MM.1S (cell line): Measurements from ENCODE around the gene OLFML1.

Experiments
- DNase-seq: peaks from one replicate; pipeline ENCODE4 v3.0.0-alpha.2; 2015
- H2AFZ ChIP-seq: fragments of 300-600 bp; sonication (generic); 2 replicates; pipeline ENCODE4 v1.6.0; 2016; ENCODE audit warnings: antibody characterized with exemption, low read length
- H3F3A ChIP-seq: fragments of 300-600 bp; sonication (generic); 2 replicates; pipeline ENCODE4 v1.6.1; 2016; ENCODE audit warnings: mild to moderate bottlenecking, antibody characterized with exemption, low read length, moderate library complexity, mixed read lengths; ENCODE audit not compliant: insufficient read depth
- H3K27ac ChIP-seq: fragments of 300-600 bp; sonication (generic); 2 replicates; pipeline ENCODE4 v1.5.1; 2016; ENCODE audit warnings: mild to moderate bottlenecking, low read length
- H3K27me3 ChIP-seq: fragments of 300-600 bp; sonication (generic); replicated peaks from 2 replicates; pipeline ENCODE4 v1.6.0; 2016; ENCODE audit warnings: low read length; ENCODE audit not compliant: insufficient read depth
- H3K36me3 ChIP-seq: fragments of 300-600 bp; sonication (generic); replicated peaks from 2 replicates; pipeline ENCODE4 v1.6.1; 2016; ENCODE audit warnings: mild to moderate bottlenecking, low read length, mixed read lengths; ENCODE audit not compliant: insufficient read depth
- H3K4me1 ChIP-seq: fragments of 300-600 bp; sonication (generic); 2 replicates; pipeline ENCODE4 v1.6.1; 2016; ENCODE audit warnings: low read length, mixed read lengths
- H3K4me2 ChIP-seq: fragments of 300-600 bp; sonication (generic); 2 replicates; pipeline ENCODE4 v1.6.0; 2016; ENCODE audit warnings: low read depth, low read length
- H3K4me3 ChIP-seq: fragments of 300-600 bp; sonication (generic); 2 replicates; pipeline ENCODE4 v1.5.1; 2016; ENCODE audit warnings: low read length, mixed read lengths
- H3K79me2 ChIP-seq: fragments of 300-600 bp; sonication (generic); 2 replicates; pipeline ENCODE4 v1.6.1; 2016; ENCODE audit warnings: mixed run types, low read length, mixed read lengths
- H3K9ac ChIP-seq: fragments of 300-600 bp; sonication (generic); 2 replicates; pipeline ENCODE4 v1.6.1; 2016; ENCODE audit warnings: low read length, mixed read lengths
- H3K9me2 ChIP-seq: fragments of 300-600 bp; sonication (generic); replicated peaks from 2 replicates; pipeline ENCODE4 v1.6.1; 2016; ENCODE audit warnings: mild to moderate bottlenecking, low read length, mixed read lengths; ENCODE audit not compliant: insufficient read depth
- H3K9me3 ChIP-seq: fragments of 300-600 bp; sonication (generic); replicated peaks from 2 replicates; pipeline ENCODE4 v1.6.1; 2016; ENCODE audit warnings: mild to moderate bottlenecking, low read length, mixed read lengths; ENCODE audit not compliant: insufficient read depth
- H4K20me1 ChIP-seq: fragments of 300-600 bp; sonication (generic); 2 replicates; pipeline ENCODE4 v1.6.1; 2016; ENCODE audit warnings: mild to moderate bottlenecking, low read length, moderate library complexity, mixed read lengths; ENCODE audit not compliant: insufficient read depth
- EZH2 ChIP-seq: fragments of 300-600 bp; sonication (generic); optimal IDR thresholded peaks from 2 replicates; pipeline ENCODE3; 2017; ENCODE audit warnings: low read depth, mild to moderate bottlenecking, antibody characterized with exemption, low read length, mixed read lengths
- EZH2phosphoT487 ChIP-seq: fragments of 300-600 bp; sonication (generic); IDR thresholded peaks from 2 replicates; pipeline ENCODE4 v1.6.1; 2018; ENCODE audit warnings: antibody characterized with exemption, low read length
- TF ChIP-seq, protein P1 (sequence below): fragments of 300-600 bp; sonication (generic); IDR thresholded peaks from 2 replicates; pipeline ENCODE4 v1.5.1; 2016; ENCODE audit warnings: antibody characterized with exemption, low read length, mixed read lengths

The OLFML1 gene

DNA sequence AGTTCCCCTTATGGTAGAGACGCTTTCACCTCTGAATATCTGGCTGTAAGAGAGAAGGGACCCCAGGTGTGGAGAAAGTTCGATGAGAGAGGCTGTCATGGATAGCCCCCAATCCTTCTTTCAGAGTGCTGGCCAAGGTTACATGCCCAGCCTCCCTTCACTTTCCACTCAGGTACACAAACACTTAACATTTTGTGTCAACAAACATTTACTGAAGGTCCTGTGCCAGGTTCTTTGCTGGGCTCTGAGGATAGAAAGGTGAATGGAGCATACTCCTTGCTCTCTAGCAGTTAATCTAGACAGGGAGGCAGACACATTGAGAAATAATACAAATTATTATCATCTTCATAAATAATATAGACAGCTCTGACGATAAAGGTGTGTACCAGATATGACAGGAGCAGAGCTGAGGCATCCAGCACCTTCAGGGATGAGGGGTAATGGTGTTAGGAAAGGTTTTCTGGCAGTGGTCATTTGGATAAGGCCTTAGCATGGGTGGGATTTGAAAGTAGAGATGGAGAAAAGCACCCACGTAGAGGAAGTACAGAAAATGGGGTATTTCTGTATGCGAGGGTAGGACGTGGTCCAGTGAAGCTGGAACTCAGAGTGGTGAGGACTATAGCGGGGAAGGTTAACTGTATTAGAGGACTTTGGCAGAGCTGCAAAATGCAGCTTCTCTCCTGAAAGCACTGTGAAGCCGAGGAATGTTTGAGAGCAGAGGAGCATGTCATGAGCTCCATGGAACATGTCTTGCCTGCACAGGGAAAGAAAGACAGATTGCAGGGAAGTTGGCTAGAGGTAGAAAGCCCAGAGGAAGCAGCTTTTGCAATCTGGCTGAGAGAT lies 48.1 kb downstream of the OLFML1 start:
- peak overlapping the region; percentile 50; the same call in 1 of the 2 replicates for H3K4me2 ChIP-seq
- no peaks in the 10 kb centered on the region for H3K36me3 ChIP-seq
- TF ChIP-seq EZH2 = no peak
- TF ChIP-seq EZH2phosphoT487 = no peak
- no peak overlapping the region for H3K9ac ChIP-seq
- DNase-seq = no peak
- no peaks in the 10 kb centered on the region for H3K9me3 ChIP-seq
- H3F3A ChIP-seq = peaks cover 11% of the 10 kb centered on the region
- H3K79me2 ChIP-seq = 0 out of 2 replicates have a peak, but pooled peaks cover 7% of the 10 kb centered on the region
- no peak overlapping the region for H2AFZ ChIP-seq
- no peaks in the 10 kb centered on the region for H3K27me3 ChIP-seq
- no peaks in the 10 kb centered on the region for H3K9me2 ChIP-seq
- no peak overlapping the region for H3K27ac ChIP-seq
- no peak overlapping the region for H3K4me3 ChIP-seq
- no peaks in the 10 kb centered on the region for H4K20me1 ChIP-seq
- H3K4me1 ChIP-seq = peaks cover 33% of the 10 kb centered on the region

DNA sequence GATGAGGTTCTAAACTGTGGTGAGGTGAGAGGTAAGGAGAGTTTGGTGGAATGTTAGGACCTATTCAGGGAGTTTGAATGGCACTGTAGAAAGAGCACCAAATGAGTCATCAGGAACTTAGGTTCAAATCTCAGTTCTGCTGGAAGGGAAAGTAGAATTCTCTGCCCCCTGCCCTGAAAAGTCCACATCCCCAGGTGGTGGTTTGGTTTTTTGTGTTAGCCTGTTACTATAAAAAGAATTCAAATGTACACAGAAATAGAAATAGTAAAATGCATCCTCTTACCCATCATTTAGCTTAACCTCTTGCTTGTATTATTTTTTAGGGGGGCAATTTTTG lies 48.7 kb downstream of the OLFML1 start:
- Histone ChIP-seq H3K27ac (no peak overlapping the region; the same call in 1 of the 2 replicates), H3K79me2 (0 out of 2 replicates have a peak, but pooled peaks cover 7% of the 10 kb centered on the region), H3K4me2 (peak overlapping the region; percentile 50; the same call in 1 of the 2 replicates), H3F3A (peaks cover 11% of the 10 kb centered on the region), H2AFZ (no peak overlapping the region), H3K9ac (no peak overlapping the region), H3K36me3 (no peaks in the 10 kb centered on the region), H3K9me2 (no peaks in the 10 kb centered on the region), H4K20me1 (no peaks in the 10 kb centered on the region), H3K9me3 (no peaks in the 10 kb centered on the region), H3K4me1 (peaks cover 33% of the 10 kb centered on the region), H3K27me3 (no peaks in the 10 kb centered on the region), H3K4me3 (no peak overlapping the region)
- no peak for DNase-seq
- TF ChIP-seq EZH2phosphoT487 = no peak
- no peak for TF ChIP-seq EZH2
- TF ChIP-seq, protein P1, sequence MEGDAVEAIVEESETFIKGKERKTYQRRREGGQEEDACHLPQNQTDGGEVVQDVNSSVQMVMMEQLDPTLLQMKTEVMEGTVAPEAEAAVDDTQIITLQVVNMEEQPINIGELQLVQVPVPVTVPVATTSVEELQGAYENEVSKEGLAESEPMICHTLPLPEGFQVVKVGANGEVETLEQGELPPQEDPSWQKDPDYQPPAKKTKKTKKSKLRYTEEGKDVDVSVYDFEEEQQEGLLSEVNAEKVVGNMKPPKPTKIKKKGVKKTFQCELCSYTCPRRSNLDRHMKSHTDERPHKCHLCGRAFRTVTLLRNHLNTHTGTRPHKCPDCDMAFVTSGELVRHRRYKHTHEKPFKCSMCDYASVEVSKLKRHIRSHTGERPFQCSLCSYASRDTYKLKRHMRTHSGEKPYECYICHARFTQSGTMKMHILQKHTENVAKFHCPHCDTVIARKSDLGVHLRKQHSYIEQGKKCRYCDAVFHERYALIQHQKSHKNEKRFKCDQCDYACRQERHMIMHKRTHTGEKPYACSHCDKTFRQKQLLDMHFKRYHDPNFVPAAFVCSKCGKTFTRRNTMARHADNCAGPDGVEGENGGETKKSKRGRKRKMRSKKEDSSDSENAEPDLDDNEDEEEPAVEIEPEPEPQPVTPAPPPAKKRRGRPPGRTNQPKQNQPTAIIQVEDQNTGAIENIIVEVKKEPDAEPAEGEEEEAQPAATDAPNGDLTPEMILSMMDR = no peak

DNA sequence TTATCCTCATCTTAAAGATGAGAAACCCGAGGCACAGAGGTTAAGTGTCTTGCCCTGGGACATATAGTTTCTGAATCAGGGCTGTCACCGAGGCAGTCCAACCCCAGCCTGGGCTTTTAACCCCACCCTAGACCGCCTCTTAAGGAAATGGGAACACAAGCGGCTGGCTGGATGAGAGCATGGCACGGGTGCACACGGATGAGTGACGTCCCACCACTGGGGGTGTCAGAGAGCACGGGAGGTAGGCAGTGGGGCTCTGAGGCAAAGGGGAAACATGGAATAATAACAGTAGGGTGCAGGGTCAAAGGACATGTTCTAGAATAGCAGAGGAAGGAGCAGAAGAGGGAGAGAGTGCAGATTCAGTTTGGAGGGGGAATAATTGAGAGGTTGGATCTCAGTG lies 50.8 kb downstream of the OLFML1 start:
- Histone ChIP-seq H3K27ac (no peak overlapping the region), H2AFZ (no peak overlapping the region), H3K27me3 (no peaks in the 10 kb centered on the region), H3K79me2 (0 out of 2 replicates have a peak, but pooled peaks cover 7% of the 10 kb centered on the region), H3K4me2 (no peak overlapping the region), H4K20me1 (no peaks in the 10 kb centered on the region), H3K4me3 (no peak overlapping the region), H3K36me3 (no peaks in the 10 kb centered on the region), H3F3A (peaks cover 11% of the 10 kb centered on the region), H3K9me2 (no peaks in the 10 kb centered on the region), H3K4me1 (peaks cover 26% of the 10 kb centered on the region), H3K9me3 (no peaks in the 10 kb centered on the region), H3K9ac (no peak overlapping the region)
- no peak for DNase-seq
- TF ChIP-seq EZH2phosphoT487 (no peak), EZH2 (no peak)
- TF ChIP-seq, protein P1 = no peak; the same call in 1 of the 2 replicates

DNA sequence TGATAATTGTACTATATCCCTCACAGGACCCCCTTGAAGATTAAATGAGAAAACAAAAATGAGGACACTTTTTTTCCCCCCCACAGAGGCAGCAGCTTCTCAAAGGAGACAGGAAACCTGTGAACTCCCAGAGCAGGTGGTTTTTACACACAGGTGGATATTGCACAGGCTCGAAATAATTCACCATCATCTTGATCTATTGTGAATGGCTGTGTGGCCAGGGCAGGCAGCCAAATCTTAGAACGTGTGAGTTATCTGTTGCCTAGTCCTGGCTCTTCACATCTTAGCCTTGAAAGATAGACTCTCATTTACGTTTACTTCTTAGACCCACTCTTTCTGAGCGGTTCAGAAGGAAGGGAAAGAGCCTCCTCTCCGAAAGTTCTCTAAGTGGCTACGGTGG lies 52.0 kb downstream of the OLFML1 start:
- H3K27me3 ChIP-seq = no peaks in the 10 kb centered on the region
- H3K27ac ChIP-seq = no peak overlapping the region
- H3K36me3 ChIP-seq = no peaks in the 10 kb centered on the region
- no peaks in the 10 kb centered on the region for H3K9me2 ChIP-seq
- no peak for TF ChIP-seq EZH2
- TF ChIP-seq, protein P1 = no peak
- no peak for TF ChIP-seq EZH2phosphoT487
- no peak overlapping the region for H3K4me3 ChIP-seq
- no peak overlapping the region for H3K9ac ChIP-seq
- peaks cover 23% of the 10 kb centered on the region for H3K4me1 ChIP-seq
- no peak overlapping the region for H3K4me2 ChIP-seq
- 0 out of 2 replicates have a peak, but pooled peaks cover 4% of the 10 kb centered on the region for H3K79me2 ChIP-seq
- H3F3A ChIP-seq = peaks cover 11% of the 10 kb centered on the region
- DNase-seq = no peak
- H4K20me1 ChIP-seq = no peaks in the 10 kb centered on the region
- no peaks in the 10 kb centered on the region for H3K9me3 ChIP-seq
- no peak overlapping the region for H2AFZ ChIP-seq
